PC-3 (cell line): ENCODE results near the gene ST6GALNAC2. TPM values are rescaled to one million over a fixed set of nuclear protein-coding genes. Genes with fewer than 3 reads are reported as not detected.

ENCODE experiments used
- ATAC-seq: fragments of 200-7000 bp; cut with Tn5 transposase; 2 replicates; pipeline ENCODE4 v1.9.1; 2020; ENCODE audit warnings: mild to moderate bottlenecking, moderate library complexity
- BruUV-seq: library from RNA; stranded (reverse); fragments of 400-500 nt; replicated peaks from 2 replicates; lab custom pipeline; 2021; lab: Mats Ljungman, UMichigan
- CTCF ChIA-PET: fragments of 300-600 bp; sonication (Branson Sonifier 250); formaldehyde crosslinking; loops from one replicate; lab custom pipeline; 2022; ENCODE audit warnings: antibody characterized with exemption; lab: Charles Lee
- POLR2A ChIA-PET: fragments of 300-600 bp; sonication (Branson Sonifier 250); formaldehyde crosslinking; loops from one replicate; lab custom pipeline; 2022; ENCODE audit warnings: antibody characterized with exemption; ENCODE audit not compliant: unreplicated experiment; lab: Charles Lee
- DNase-seq: peaks from one replicate; pipeline ENCODE4 v3.0.0-alpha.2; 2015
- H2AFZ ChIP-seq: fragments of 300-600 bp; sonication (generic); 2 replicates; pipeline ENCODE4 v1.6.0; 2016; ENCODE audit warnings: antibody characterized with exemption, low read length
- H3F3A ChIP-seq: fragments of 300-600 bp; sonication (generic); one replicate; pipeline ENCODE4 v1.6.0; 2017; ENCODE audit warnings: antibody characterized with exemption, low read length, control low read depth, mild to moderate bottlenecking; ENCODE audit not compliant: unreplicated experiment
- H3K27ac ChIP-seq: fragments of 300-600 bp; sonication (generic); 2 replicates; pipeline ENCODE4 v1.5.1; 2016; ENCODE audit warnings: mild to moderate bottlenecking, low read length
- H3K27me3 ChIP-seq: fragments of 300-600 bp; sonication (generic); 2 replicates; pipeline ENCODE4 v1.6.1; 2016; ENCODE audit warnings: low read length, mixed read lengths
- H3K36me3 ChIP-seq: fragments of 300-600 bp; sonication (generic); 2 replicates; pipeline ENCODE4 v1.6.1; 2016; ENCODE audit warnings: low read depth, mixed run types, low read length, mixed read lengths
- H3K4me1 ChIP-seq: fragments of 300-600 bp; sonication (generic); 2 replicates; pipeline ENCODE4 v1.5.1; 2016; ENCODE audit warnings: low read length; ENCODE audit not compliant: insufficient read depth
- H3K4me2 ChIP-seq: fragments of 300-600 bp; sonication (generic); 2 replicates; pipeline ENCODE4 v1.6.0; 2016; ENCODE audit warnings: low read length
- H3K4me3 ChIP-seq: fragments of 300-600 bp; sonication (generic); 2 replicates; pipeline ENCODE4 v1.5.1; 2016; ENCODE audit warnings: mild to moderate bottlenecking, low read length, mixed read lengths
- H3K79me2 ChIP-seq: fragments of 300-600 bp; sonication (generic); 2 replicates; pipeline ENCODE4 v1.6.1; 2017; ENCODE audit warnings: low read length, mixed read lengths
- H3K9ac ChIP-seq: fragments of 300-600 bp; sonication (generic); 2 replicates; pipeline ENCODE4 v1.6.0; 2016; ENCODE audit warnings: mild to moderate bottlenecking, low read length
- H3K9me2 ChIP-seq: fragments of 300-600 bp; sonication (generic); replicated peaks from 2 replicates; pipeline ENCODE4 v1.6.1; 2016; ENCODE audit warnings: mixed run types, low read length, mixed read lengths
- H3K9me3 ChIP-seq: fragments of 300-600 bp; sonication (generic); 2 replicates; pipeline ENCODE4 v1.6.1; 2016; ENCODE audit warnings: low read length, mixed read lengths
- H4K20me1 ChIP-seq: fragments of 300-600 bp; sonication (generic); 2 replicates; pipeline ENCODE4 v1.6.1; 2016; ENCODE audit warnings: low read length, mixed read lengths
- EZH2 ChIP-seq: fragments of 300-600 bp; sonication (generic); IDR thresholded peaks from one replicate; pipeline ENCODE4 v1.6.1; 2017; ENCODE audit warnings: antibody characterized with exemption, mild to moderate bottlenecking, low read length; ENCODE audit not compliant: unreplicated experiment
- EZH2phosphoT487 ChIP-seq: fragments of 300-600 bp; sonication (generic); IDR thresholded peaks from 2 replicates; pipeline ENCODE4 v1.6.1; 2018; ENCODE audit warnings: mild to moderate bottlenecking, antibody characterized with exemption, low read length, borderline replicate concordance
- intact Hi-C: fragments of 100-400 bp; cut with micrococcal nuclease; formaldehyde crosslinking; loops from 2 replicates; pipeline ENCODE4 v1.9.0; 2023
- total RNA-seq: library from RNA; depleted of rRNA; stranded (reverse); fragments of >200 nt; gene quantifications from 2 replicates; pipeline ENCODE4 v1.2.3, GENCODE V29; 2014
- TF ChIP-seq, protein P1 (sequence below): fragments of 300-600 bp; sonication (generic); conservative IDR thresholded peaks from 2 replicates; pipeline ENCODE4 v1.5.1; 2017; ENCODE audit warnings: antibody characterized with exemption, low read depth, mild to moderate bottlenecking, low read length

ST6GALNAC2 gene
- total RNA-seq, 1 experiment from 2014 or later, result 1.0 TPM

DNA sequence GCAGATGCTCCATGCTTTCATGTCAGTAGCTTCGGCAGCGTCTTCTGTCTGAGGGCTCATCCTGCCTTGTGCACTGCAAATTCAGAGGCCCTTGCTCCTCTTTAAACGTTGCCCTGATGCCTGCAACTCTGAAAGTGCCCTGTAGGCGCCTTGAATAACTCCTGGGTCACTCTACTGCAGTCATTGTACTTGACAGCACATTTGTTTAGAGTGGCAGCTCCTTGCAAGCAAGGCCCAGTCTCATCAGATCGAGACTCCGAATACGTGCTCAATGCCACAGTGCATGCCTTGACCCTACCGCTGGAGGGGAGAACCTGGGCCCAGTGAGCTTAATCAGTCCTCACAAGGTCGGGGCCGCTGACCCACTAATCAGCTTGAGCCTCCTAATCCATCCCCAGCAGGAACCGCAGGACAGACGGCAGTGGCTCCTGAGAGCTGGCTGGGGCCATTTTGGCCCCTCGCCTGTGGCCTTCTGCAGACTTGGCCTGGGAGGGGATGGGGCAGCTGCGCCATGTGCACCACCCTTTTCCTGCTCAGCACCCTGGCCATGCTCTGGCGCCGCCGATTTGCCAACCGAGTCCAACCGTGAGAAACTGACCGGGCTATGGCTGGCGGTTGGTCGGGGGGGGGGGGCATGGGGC is 45.9 kb downstream of the ST6GALNAC2 start, which contains the start of gene PRCD:
PRCD (plus strand) TSS at position 414 of the 641 bp plus-strand sequence; CDS start at position 512, 98 bp downstream.
- ATAC-seq (no peak), DNase-seq (peak; percentile 26)
- Histone ChIP-seq H3K4me3 (peak within 1 kb of the TSS; percentile 34; the same call in 1 of the 2 replicates), H3K9ac (peak within 1 kb of the TSS; percentile 28; the same call in 1 of the 2 replicates), H3K9me2 (no peaks in the 10 kb centered on the region), H2AFZ (peak within 1 kb of the TSS; percentile 36), H3K79me2 (no peaks in the 10 kb centered on the region), H3F3A (no peaks in the 10 kb centered on the region), H3K27me3 (no peaks in the 10 kb centered on the region), H4K20me1 (no peaks in the 10 kb centered on the region), H3K36me3 (no peaks in the 10 kb centered on the region), H3K4me2 (peak within 1 kb of the TSS; percentile 69), H3K9me3 (no peaks in the 10 kb centered on the region), H3K4me1 (peaks cover 5% of the 10 kb centered on the region; the same call in 1 of the 2 replicates), H3K27ac (no peak within 1 kb of the TSS)
- intact Hi-C loops, result no loop called here
- ChIA-PET POLR2A (interaction anchor here (0.7 kb wide), 1 partner anchor 12 kb away, joined by 7 read pairs; no protein-coding TSS in a partner anchor), CTCF (no interaction called here)
- no TSS peak for BruUV-seq
- TF ChIP-seq EZH2phosphoT487 (no peak), EZH2 (no peak)
- TF ChIP-seq, protein P1, sequence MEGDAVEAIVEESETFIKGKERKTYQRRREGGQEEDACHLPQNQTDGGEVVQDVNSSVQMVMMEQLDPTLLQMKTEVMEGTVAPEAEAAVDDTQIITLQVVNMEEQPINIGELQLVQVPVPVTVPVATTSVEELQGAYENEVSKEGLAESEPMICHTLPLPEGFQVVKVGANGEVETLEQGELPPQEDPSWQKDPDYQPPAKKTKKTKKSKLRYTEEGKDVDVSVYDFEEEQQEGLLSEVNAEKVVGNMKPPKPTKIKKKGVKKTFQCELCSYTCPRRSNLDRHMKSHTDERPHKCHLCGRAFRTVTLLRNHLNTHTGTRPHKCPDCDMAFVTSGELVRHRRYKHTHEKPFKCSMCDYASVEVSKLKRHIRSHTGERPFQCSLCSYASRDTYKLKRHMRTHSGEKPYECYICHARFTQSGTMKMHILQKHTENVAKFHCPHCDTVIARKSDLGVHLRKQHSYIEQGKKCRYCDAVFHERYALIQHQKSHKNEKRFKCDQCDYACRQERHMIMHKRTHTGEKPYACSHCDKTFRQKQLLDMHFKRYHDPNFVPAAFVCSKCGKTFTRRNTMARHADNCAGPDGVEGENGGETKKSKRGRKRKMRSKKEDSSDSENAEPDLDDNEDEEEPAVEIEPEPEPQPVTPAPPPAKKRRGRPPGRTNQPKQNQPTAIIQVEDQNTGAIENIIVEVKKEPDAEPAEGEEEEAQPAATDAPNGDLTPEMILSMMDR, result no peak

DNA sequence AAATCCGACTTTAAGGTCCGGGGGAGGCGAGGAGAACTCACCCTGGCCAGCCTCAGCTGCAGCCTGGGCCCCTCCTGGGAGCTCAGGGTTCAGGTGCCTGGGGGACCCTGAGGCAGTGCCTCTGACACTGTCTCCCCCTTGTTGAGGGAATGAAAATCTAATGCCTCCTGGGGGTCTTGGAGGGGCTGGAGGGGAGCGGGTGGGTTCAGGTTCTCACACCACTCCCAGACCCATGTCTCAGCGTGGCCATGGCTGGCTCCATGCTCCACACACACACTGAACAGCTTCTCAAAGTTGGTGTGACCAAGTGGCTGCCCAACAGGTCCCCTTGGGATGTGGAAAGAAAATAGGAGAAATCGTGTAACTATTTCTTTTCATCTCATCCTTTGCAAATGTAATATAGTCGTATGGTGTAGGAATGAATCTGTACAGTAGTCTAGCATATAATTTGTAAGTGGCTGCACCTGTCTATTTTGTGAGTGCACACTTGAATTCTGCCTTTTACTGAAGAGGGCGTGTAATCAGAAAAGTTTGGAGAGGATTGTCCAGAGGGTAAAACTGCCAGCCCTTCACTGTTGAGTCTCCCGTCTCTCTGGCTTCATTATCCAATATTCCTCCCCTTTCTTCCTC is 46.6 kb downstream of the ST6GALNAC2 start:
- no TSS peak for BruUV-seq
- H2AFZ ChIP-seq, result no peak overlapping the region
- H3K9me3 ChIP-seq, result no peaks in the 10 kb centered on the region
- no peak overlapping the region for H3K9ac ChIP-seq
- no peaks in the 10 kb centered on the region for H4K20me1 ChIP-seq
- TF ChIP-seq EZH2phosphoT487 (no peak), EZH2 (no peak)
- TF ChIP-seq, protein P1, result no peak
- H3K36me3 ChIP-seq, result no peaks in the 10 kb centered on the region
- H3K4me2 ChIP-seq, result no peak overlapping the region
- CTCF ChIA-PET, result no interaction called here
- H3F3A ChIP-seq, result no peaks in the 10 kb centered on the region
- H3K9me2 ChIP-seq, result no peaks in the 10 kb centered on the region
- H3K4me3 ChIP-seq, result no peak overlapping the region
- H3K27ac ChIP-seq, result no peak overlapping the region
- POLR2A ChIA-PET, result no interaction called here
- ATAC-seq (no peak), DNase-seq (no peak)
- no peaks in the 10 kb centered on the region for H3K79me2 ChIP-seq
- H3K4me1 ChIP-seq, result peaks cover 5% of the 10 kb centered on the region; the same call in 1 of the 2 replicates
- intact Hi-C loops, result no loop called here
- no peaks in the 10 kb centered on the region for H3K27me3 ChIP-seq
